Urothelium cell line (cell line): ENCODE data around the gene PCSK2.

Experiments
- DNase-seq: peaks from one replicate; pipeline ENCODE4 v3.0.0; 2011; ENCODE audit warnings: low spot score, mixed read lengths
- FAIRE-seq: peaks from 2 replicates; lab custom pipeline; 2011; peaks lifted over from hg19 to GRCh38; lab: Jason Lieb, UNC

Gene PCSK2

GRCh38 chr20:17525650-17526049 lies 298.8 kb downstream of the PCSK2 start:
- no peak for FAIRE-seq

GRCh38 chr20:17529586-17529985 lies 302.7 kb downstream of the PCSK2 start:
- FAIRE-seq (no peak), DNase-seq (no peak)

More at GRCh38 chr20:17525650-17526049, 298.8 kb downstream of the PCSK2 start:
- DNase-seq = peak; percentile 41

- no peak for DNase-seq
- FAIRE-seq = no peak
These were observed 303.3 kb downstream of the PCSK2 start for GRCh38 chr20:17530153-17530552.

GRCh38 chr20:17530716-17531664 lies 304.1 kb downstream of the PCSK2 start, which contains the start of gene BFSP1:
BFSP1 (minus strand) TSS chr20:17531379; CDS start chr20:17531329, 50 bp downstream.
- DNase-seq (peak; percentile 84), FAIRE-seq (peak; percentile 50)

- no peak for DNase-seq
- FAIRE-seq = no peak
These were observed 304.8 kb downstream of the PCSK2 start for GRCh38 chr20:17531665-17532025.

GRCh38 chr20:17533396-17533795 lies 306.6 kb downstream of the PCSK2 start:
- DNase-seq (peak; percentile 39), FAIRE-seq (no peak)

- DNase-seq = no peak
- no peak for FAIRE-seq
These were observed 307.2 kb downstream of the PCSK2 start for GRCh38 chr20:17534077-17534476.
